HG02759 (cell line): ENCODE measurements around the gene CD99.
"Not testable (repeated sequence)": the region's sequence is repeated elsewhere in the genome, so short reads cannot be mapped to it uniquely, and the experiment has no call there.

Experiments used
- ATAC-seq: cut with Tn5 transposase; IDR thresholded peaks from one replicate; pipeline ENCODE4 v1.9.1; 2021; ENCODE audit warnings: mild to moderate bottlenecking, moderate library complexity; ENCODE audit not compliant: unreplicated experiment

Gene CD99

DNA sequence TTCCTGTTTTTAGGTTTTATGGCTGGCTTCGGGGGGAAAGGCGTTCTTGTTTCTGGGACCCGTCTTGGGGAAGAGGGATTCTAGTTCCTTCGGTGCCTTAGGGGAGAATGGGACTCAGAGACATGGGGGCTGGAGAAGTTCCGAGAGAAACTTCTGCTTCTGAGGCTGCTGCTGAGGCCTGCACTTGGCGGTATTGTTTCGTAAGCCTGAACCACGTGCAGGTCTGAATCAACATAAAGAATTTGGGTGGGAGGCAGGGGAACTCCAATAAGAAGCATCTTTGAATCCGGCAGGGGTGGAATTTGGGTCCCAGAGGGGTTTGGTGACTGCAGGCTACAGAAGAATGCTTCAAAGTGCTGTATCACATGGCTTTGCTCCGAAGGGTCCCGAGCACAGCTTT, 75.8 kb downstream of the CD99 start:
- ATAC-seq = no peak

- ATAC-seq = no peak
Measured at GRCh38 chrX:2767631-2768455, 76.7 kb downstream of the CD99 start.

DNA sequence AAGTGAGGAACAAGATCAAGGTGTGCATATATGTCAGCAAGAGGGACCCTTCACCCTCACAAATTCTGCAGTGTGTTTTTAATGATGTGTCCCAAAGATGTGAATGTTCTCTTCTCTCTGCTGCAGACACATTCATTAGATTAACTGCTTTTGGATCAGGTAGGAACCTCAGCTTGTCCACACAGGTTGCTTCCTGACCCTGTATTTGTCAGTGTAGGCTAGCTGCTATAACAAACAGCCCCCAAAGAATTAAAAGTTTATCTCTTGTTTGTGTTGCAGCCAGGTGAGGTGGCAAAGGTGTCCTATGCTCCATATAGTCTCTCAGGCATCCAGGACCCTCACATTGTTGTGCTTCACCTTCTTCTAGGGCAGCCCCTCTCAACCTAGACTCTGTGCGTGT, 78.5 kb downstream of the CD99 start:
- ATAC-seq = no peak

GRCh38 chrX:2773166-2774055, 82.3 kb downstream of the CD99 start:
- not testable (repeated sequence) for ATAC-seq

GRCh38 chrX:2774057-2774456, 83.0 kb downstream of the CD99 start:
- ATAC-seq = no peak

DNA sequence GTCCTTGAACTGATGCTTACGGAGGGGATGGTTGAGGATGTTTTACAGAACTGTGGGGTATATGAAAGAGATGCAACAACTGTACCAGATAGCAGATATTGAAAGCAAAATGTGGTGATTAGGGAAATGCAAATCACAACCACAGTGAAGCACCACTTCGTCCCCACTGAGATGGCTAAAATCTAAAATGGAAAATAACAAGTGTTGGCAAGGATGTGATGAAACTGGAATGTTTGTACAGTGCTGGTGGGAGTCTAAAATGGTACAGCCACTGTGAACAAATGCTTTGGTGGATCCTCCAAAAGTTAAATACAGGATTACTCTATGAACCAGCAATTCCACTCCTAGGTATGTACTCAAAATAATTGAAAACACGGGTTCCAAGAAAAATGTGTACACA, 83.7 kb downstream of the CD99 start:
- no peak for ATAC-seq

GRCh38 chrX:2780472-2781225, 89.6 kb downstream of the CD99 start:
- peak; percentile 57 for ATAC-seq

DNA sequence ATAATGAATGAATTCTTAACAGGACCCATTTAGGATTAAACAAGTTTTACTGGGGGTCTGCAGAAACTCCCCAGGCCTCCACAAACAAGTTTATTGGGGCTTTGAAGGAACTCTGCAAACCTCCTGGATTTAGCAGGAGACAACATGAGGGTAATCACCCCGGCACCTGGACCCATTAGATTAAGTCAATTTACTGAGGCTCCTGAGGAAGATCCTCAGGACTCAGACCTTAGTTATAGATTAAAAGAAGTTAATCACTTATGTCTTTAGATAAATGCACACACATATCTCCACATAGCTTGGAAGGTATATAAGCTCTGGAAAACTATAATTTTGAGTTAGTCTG, 90.1 kb downstream of the CD99 start:
- ATAC-seq = no peak

DNA sequence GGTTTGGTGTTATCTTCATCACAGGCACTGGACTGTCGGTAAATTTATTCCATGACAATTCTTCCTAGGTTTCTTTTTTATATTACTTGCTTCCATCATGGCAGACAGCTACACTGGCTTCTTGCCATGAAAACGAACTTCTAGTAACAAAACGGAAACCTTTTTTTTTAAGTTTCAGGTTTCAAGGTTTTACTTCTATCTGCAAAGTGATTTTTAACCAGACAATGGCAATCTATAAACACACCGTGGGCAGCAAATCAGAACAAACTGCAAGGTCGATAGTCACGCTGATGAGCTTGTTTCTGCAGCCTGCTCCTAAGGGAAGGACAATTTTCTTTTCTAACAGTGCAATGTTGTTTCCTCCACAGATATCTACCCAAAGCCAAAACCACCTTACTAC, 90.6 kb downstream of the CD99 start:
- ATAC-seq = no peak

- ATAC-seq = no peak
Measured at GRCh38 chrX:2782171-2782570, 91.1 kb downstream of the CD99 start.

DNA sequence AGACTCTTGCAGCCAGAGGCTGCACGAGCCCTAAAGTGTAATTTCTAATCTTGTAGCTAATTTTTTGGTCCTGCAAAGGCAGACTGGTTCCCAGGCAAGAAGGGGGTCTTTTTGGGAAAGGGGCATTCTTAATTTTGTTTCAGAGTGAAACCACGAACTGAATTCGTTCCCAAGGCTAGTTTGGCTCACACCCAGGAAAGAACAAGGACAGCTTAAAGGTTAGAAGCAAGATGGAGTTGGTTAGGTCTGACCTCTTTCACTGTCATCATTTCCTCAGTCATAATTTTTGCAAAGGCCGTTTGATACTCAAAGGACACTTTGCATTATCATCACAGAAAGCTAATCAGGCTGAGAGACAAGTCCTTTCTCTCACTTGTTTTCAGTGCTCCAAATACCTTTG, 91.7 kb downstream of the CD99 start:
- no peak for ATAC-seq

DNA sequence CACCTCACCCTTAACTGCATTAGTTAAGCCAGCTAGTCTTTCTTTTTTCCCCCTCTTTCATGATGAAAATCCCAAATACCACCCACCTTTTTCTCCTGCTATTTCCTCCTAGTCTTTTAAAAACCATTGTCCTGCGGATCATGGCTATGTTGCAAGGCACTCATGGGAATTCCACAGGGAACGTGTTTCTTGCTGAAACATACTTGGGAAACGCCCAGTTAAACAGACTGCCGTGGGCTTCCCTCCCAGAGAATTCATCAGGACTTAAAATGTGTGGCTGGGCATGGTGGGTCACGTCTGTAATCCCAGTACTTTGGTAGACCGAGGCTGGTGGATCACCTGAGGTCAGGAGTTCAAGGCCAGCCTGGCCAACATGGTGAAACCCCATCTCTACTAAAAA, 92.9 kb downstream of the CD99 start:
- no peak for ATAC-seq

DNA sequence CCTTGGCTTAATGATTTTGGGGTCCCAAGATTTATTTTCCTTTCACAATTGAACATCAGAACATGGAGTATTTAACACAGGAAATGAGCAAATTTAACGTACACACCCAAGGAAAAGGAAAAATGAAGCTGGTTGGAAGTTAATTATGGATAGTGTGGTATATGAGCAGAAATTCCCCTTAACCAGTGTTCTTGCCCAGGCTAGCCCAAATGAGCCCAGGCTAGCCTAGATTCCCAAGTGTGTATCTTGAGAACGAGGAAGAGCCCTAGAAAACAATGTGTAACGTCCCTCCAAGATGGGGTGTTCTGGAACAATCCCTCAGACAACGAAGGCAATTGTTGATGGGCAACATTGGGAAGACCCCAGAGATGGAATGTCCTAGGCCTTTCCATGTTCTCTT, 94.4 kb downstream of the CD99 start:
- no peak for ATAC-seq

GRCh38 chrX:2788980-2789379, 97.9 kb downstream of the CD99 start:
- no peak for ATAC-seq

GRCh38 chrX:2789569-2789968, 98.5 kb downstream of the CD99 start:
- no peak for ATAC-seq
